ENCODE measurements around the gene OR10J5.

DNA sequence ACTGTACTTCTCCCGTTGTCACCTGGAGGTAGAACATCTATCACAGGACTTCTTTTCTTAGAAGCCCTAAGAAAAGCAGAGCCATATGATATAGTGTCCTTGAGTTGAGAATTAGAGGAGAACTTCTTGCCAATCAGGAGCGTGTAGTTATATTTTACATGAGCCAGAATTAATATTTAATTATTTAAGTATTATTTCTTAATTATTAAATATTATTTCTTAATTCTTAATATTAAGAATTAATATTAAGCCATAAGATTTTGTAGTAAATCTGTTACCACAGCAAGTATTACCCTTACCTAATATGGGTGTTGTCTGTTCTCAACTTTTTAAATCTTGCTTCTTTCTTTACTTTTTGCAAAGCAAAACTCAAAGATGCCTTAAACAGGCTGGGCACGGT is 41.6 kb upstream of the OR10J5 start:
- TF ChIP-seq, protein P1, sequence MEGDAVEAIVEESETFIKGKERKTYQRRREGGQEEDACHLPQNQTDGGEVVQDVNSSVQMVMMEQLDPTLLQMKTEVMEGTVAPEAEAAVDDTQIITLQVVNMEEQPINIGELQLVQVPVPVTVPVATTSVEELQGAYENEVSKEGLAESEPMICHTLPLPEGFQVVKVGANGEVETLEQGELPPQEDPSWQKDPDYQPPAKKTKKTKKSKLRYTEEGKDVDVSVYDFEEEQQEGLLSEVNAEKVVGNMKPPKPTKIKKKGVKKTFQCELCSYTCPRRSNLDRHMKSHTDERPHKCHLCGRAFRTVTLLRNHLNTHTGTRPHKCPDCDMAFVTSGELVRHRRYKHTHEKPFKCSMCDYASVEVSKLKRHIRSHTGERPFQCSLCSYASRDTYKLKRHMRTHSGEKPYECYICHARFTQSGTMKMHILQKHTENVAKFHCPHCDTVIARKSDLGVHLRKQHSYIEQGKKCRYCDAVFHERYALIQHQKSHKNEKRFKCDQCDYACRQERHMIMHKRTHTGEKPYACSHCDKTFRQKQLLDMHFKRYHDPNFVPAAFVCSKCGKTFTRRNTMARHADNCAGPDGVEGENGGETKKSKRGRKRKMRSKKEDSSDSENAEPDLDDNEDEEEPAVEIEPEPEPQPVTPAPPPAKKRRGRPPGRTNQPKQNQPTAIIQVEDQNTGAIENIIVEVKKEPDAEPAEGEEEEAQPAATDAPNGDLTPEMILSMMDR (tag by site-specific recombination; IDR thresholded peaks at IDR 0.05) = no peak
- TF ChIP-seq ZBTB8A (tag by site-specific recombination; IDR thresholded peaks at IDR 0.05) = no peak
- TF ChIP-seq, protein P2, sequence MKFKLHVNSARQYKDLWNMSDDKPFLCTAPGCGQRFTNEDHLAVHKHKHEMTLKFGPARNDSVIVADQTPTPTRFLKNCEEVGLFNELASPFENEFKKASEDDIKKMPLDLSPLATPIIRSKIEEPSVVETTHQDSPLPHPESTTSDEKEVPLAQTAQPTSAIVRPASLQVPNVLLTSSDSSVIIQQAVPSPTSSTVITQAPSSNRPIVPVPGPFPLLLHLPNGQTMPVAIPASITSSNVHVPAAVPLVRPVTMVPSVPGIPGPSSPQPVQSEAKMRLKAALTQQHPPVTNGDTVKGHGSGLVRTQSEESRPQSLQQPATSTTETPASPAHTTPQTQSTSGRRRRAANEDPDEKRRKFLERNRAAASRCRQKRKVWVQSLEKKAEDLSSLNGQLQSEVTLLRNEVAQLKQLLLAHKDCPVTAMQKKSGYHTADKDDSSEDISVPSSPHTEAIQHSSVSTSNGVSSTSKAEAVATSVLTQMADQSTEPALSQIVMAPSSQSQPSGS (tag by site-specific recombination; IDR thresholded peaks at IDR 0.05; ENCODE audit: low read depth) = no peak
